Measurements from ENCODE around the gene CCDC12. TPM values are rescaled to one million over a fixed set of nuclear protein-coding genes. Genes with fewer than 3 reads are reported as not detected.

CCDC12 gene
- total and polyA plus RNA-seq, 9 of the 15 experiments (the other 6 are each of a cell fraction or from before 2014, with no cell fraction given): 8.9 to 201 (median 86.9) TPM

- no peak overlapping the region for H3K4me3 ChIP-seq
- ATAC-seq (no peak), FAIRE-seq (no peak), DNase-seq (ENCODE audit: extremely low read depth in 1 of 4, low spot score in 3 of 4) (no peak)
- intact Hi-C loops (cut with micrococcal nuclease) (no loop called here), in situ Hi-C loops (cut with MboI) (no loop called here)
- H3K27ac ChIP-seq (ENCODE audit: extremely low read depth, low read depth, low read length): no peak overlapping the region
- WGBS (ENCODE audit: insufficient coverage, low coverage, missing lambda C conversion rate): 94% methylated on average over 16 of the region's 16 CpGs
- peaks cover 100% of the 10 kb centered on the region for H3K36me3 ChIP-seq (ENCODE audit: control insufficient read depth, insufficient read depth, low read length)
- BruUV-seq (replicated peaks): no TSS peak
- H2AFZ ChIP-seq (ENCODE audit: low read depth, low read length): no peak overlapping the region
- TF ChIP-seq CREB1 (IDR thresholded peaks at IDR 0.05) (no peak), CREB1 (CRISPR knock-in tag; IDR thresholded peaks at IDR 0.05) (no peak), KDM5B (IDR thresholded peaks at IDR 0.05; ENCODE audit: insufficient replicate concordance, low read depth, low read length) (no peak), ZNF282 (CRISPR knock-in tag; IDR thresholded peaks at IDR 0.05) (0 out of 2 replicates have a peak, but pooled peaks have one; percentile 60)
- peaks cover 8% of the 10 kb centered on the region; the same call in 1 of the 2 replicates for H4K20me1 ChIP-seq (replicated peaks; ENCODE audit: control insufficient read depth, insufficient read depth, low read length)
- H3K4me1 ChIP-seq (replicated peaks in 1 of 2; ENCODE audit: control insufficient read depth in 2 of 2, insufficient read depth in 2 of 2, low read length in 2 of 2): peaks cover 0 to 51% of the 10 kb centered on the region in 2 experiments; a peak in 2 of 5 replicates
- no peaks in the 10 kb centered on the region for H3K9me3 ChIP-seq (replicated peaks; ENCODE audit: control insufficient read depth, insufficient read depth, low read depth, low read length)
- no peaks in the 10 kb centered on the region for H3K9me1 ChIP-seq (ENCODE audit: control insufficient read depth, insufficient read depth, low read length)
- no peak overlapping the region for H3K4me2 ChIP-seq (ENCODE audit: insufficient read depth, low read length)
- H3K9ac ChIP-seq (ENCODE audit: insufficient read depth in 1 of 2, low read depth in 2 of 2, low read length in 2 of 2): no peak overlapping the region
- H3K27me3 ChIP-seq (ENCODE audit: control insufficient read depth in 2 of 2, insufficient read depth in 2 of 2, low read length in 2 of 2): no peaks in the 10 kb centered on the region
- no peaks in the 10 kb centered on the region for H3K79me2 ChIP-seq (ENCODE audit: control insufficient read depth, insufficient read depth, low read length)
- CTCF ChIA-PET (ENCODE audit: low intra/inter-chr PET ratio): no interaction called here
- POLR2A ChIA-PET: interaction anchor here (0.6 to 1.3 kb wide), 3 partner anchors 20 to 78 kb away, joined by 3 read pairs; partner anchors contain the start of gene NBEAL2
These were observed 25.2 kb upstream of the CCDC12 start for GRCh38 chr3:47001731-47002170.

GRCh38 chr3:47000922-47001730, 24.6 kb upstream of the CCDC12 start:
- FAIRE-seq: no peak
- in situ Hi-C loops (cut with MboI) (no loop called here), intact Hi-C loops (cut with micrococcal nuclease) (no loop called here)
- Histone ChIP-seq H3K9me1 (ENCODE audit: control insufficient read depth, insufficient read depth, low read length) (no peaks in the 10 kb centered on the region), H2AFZ (ENCODE audit: low read depth, low read length) (no peak overlapping the region), H4K20me1 (replicated peaks; ENCODE audit: control insufficient read depth, insufficient read depth, low read length) (peaks cover 8% of the 10 kb centered on the region; the same call in 1 of the 2 replicates), H3K27me3 (ENCODE audit: control insufficient read depth in 2 of 2, insufficient read depth in 2 of 2, low read length in 2 of 2) (no peaks in the 10 kb centered on the region), H3K27ac (ENCODE audit: extremely low read depth, low read depth, low read length) (no peak overlapping the region), H3K4me1 (replicated peaks in 1 of 2; ENCODE audit: control insufficient read depth in 2 of 2, insufficient read depth in 2 of 2, low read length in 2 of 2) (peaks cover 0 to 57% of the 10 kb centered on the region in 2 experiments; a peak in 2 of 5 replicates), H3K9me3 (replicated peaks; ENCODE audit: control insufficient read depth, insufficient read depth, low read depth, low read length) (no peaks in the 10 kb centered on the region), H3K4me2 (ENCODE audit: insufficient read depth, low read length) (no peak overlapping the region), H3K4me3 (no peak overlapping the region), H3K9ac (ENCODE audit: insufficient read depth in 1 of 2, low read depth in 2 of 2, low read length in 2 of 2) (peak overlapping the region in 1 of 2 experiments; percentile 55; a peak in 1 of 4 replicates), H3K79me2 (ENCODE audit: control insufficient read depth, insufficient read depth, low read length) (no peaks in the 10 kb centered on the region), H3K36me3 (ENCODE audit: control insufficient read depth, insufficient read depth, low read length) (peaks cover 98% of the 10 kb centered on the region)
- no peak for DNase-seq (ENCODE audit: extremely low read depth in 1 of 4, low spot score in 3 of 4)
- no peak for ATAC-seq
- CTCF ChIA-PET (ENCODE audit: low intra/inter-chr PET ratio): no interaction called here
- POLR2A ChIA-PET: interaction anchor here (0.6 to 1.3 kb wide), 4 partner anchors 12 to 77 kb away, joined by 3 to 4 read pairs (median 3); partner anchors contain the start of gene NBEAL2
- 93% methylated on average over 23 of the region's 25 CpGs for WGBS (ENCODE audit: insufficient coverage, low coverage, missing lambda C conversion rate)
- BruUV-seq (replicated peaks): no TSS peak
- TF ChIP-seq EGR1 (conservative IDR thresholded peaks at IDR 0.05) (peak; percentile 83), ZNF165 (CRISPR knock-in tag; IDR thresholded peaks at IDR 0.05; ENCODE audit: borderline replicate concordance) (no peak), NCOA6 (IDR thresholded peaks at IDR 0.05) (no peak), PRPF4 (IDR thresholded peaks at IDR 0.05; ENCODE audit: insufficient read depth, low read depth, low read length, poor library complexity, severe bottlenecking) (no peak), GTF3C2 (IDR thresholded peaks at IDR 0.05; ENCODE audit: borderline replicate concordance, extremely low read depth, insufficient read length) (no peak), ZSCAN32 (CRISPR knock-in tag; IDR thresholded peaks at IDR 0.05) (no peak)
